A673 (cell line): ENCODE data around the gene NPLOC4.

Experiments
- EZH2 ChIP-seq: fragments of 200-600 bp; sonication (generic); IDR thresholded peaks from 2 replicates; pipeline ENCODE4 v1.6.1; 2017; ENCODE audit warnings: borderline replicate concordance, low read depth, mild to moderate bottlenecking, mixed read lengths, antibody characterized with exemption, low read length; ENCODE audit not compliant: poor library complexity, severe bottlenecking
- TF ChIP-seq, protein P1 (sequence below): fragments of 300-800, 200-600 bp; sonication (generic); conservative IDR thresholded peaks from 2 replicates; pipeline ENCODE4 v1.5.1; 2017; ENCODE audit warnings: low read depth, mild to moderate bottlenecking, antibody characterized with exemption, low read length, moderate library complexity, mixed read lengths

DNA sequence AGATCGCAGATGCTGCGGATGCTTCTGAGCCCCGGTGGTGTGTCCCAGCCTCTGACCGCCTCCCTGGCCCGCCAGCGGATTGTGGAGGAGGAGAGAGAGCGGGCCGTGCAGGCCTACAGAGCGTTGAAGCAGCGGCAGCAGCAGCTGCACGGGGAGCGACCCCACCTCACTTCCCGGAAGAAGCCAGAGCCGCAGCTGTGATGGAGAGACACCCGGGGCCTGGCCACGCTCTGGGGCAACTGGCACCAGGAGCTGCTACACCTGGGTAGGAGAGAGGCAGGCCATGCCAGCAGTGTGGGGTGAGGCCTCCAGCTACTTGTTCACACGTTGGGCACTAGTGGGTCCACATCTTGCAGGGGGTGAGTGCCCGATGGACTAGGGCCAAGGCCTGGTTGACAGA, 35.6 kb upstream of the NPLOC4 start:
- TF ChIP-seq, protein P1, sequence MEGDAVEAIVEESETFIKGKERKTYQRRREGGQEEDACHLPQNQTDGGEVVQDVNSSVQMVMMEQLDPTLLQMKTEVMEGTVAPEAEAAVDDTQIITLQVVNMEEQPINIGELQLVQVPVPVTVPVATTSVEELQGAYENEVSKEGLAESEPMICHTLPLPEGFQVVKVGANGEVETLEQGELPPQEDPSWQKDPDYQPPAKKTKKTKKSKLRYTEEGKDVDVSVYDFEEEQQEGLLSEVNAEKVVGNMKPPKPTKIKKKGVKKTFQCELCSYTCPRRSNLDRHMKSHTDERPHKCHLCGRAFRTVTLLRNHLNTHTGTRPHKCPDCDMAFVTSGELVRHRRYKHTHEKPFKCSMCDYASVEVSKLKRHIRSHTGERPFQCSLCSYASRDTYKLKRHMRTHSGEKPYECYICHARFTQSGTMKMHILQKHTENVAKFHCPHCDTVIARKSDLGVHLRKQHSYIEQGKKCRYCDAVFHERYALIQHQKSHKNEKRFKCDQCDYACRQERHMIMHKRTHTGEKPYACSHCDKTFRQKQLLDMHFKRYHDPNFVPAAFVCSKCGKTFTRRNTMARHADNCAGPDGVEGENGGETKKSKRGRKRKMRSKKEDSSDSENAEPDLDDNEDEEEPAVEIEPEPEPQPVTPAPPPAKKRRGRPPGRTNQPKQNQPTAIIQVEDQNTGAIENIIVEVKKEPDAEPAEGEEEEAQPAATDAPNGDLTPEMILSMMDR = no peak
- no peak for TF ChIP-seq EZH2
